ENCODE data around the gene NUDCD3.

GRCh38 chr7:44511863-44512468, 21.5 kb upstream of the NUDCD3 start:
- TF ChIP-seq CTCF (IDR thresholded peaks at IDR 0.05) (no peak), EP300 (IDR thresholded peaks at IDR 0.05) (no peak), POLR2A (IDR thresholded peaks at IDR 0.05) (no peak)

All from sigmoid colon (tissue), 4 donors.